ENCODE data around the gene HCN1. TPM values are rescaled to one million over a fixed set of nuclear protein-coding genes. Genes with fewer than 3 reads are reported as not detected.

HCN1 gene
- total and polyA plus RNA-seq, 7 donors = 0.20 to 0.36 (median 0.29) TPM; not detected in 3

- Histone ChIP-seq H3K27ac (no peak overlapping the region), H3K9me3 (no peaks in the 10 kb centered on the region), H3K4me3 (no peak overlapping the region), H3K27me3 (ENCODE audit: insufficient read depth in 3 of 3, low read length in 2 of 3) (no peaks in the 10 kb centered on the region), H3K36me3 (ENCODE audit: insufficient read depth in 1 of 2, low read depth in 1 of 2) (no peaks in the 10 kb centered on the region), H3K4me1 (no peaks in the 10 kb centered on the region)
- WGBS, 3 donors = 50 to 57% (median 56%) methylated on average over 2 of the region's 2 CpGs
- DNase-seq (no peak), ATAC-seq (no peak)
- TF ChIP-seq, protein P1, sequence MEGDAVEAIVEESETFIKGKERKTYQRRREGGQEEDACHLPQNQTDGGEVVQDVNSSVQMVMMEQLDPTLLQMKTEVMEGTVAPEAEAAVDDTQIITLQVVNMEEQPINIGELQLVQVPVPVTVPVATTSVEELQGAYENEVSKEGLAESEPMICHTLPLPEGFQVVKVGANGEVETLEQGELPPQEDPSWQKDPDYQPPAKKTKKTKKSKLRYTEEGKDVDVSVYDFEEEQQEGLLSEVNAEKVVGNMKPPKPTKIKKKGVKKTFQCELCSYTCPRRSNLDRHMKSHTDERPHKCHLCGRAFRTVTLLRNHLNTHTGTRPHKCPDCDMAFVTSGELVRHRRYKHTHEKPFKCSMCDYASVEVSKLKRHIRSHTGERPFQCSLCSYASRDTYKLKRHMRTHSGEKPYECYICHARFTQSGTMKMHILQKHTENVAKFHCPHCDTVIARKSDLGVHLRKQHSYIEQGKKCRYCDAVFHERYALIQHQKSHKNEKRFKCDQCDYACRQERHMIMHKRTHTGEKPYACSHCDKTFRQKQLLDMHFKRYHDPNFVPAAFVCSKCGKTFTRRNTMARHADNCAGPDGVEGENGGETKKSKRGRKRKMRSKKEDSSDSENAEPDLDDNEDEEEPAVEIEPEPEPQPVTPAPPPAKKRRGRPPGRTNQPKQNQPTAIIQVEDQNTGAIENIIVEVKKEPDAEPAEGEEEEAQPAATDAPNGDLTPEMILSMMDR (IDR thresholded peaks at IDR 0.05) = no peak
- intact Hi-C loops (cut with DNase I) = no loop called here
These were observed 415.1 kb downstream of the HCN1 start for GRCh38 chr5:45281081-45281480.

DNA sequence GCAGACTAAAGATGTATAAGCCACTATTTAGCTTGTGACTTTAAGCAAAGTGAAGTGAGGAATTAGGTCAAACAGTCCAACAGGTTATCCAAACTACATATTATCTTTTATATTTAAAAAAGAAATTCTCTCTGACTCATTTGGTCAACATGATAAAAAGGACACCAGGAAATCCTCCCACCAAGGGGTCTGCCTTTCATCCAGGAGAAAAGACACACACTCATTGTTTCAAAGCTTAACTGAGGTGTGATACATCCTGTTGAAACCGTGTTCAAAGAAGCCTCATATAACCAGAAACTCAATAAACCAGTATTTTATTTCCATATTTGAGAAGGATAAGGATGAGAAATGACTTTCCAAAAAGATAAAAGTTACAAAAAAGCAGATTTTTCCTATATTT, 417.1 kb downstream of the HCN1 start:
- no peaks in the 10 kb centered on the region for H3K36me3 ChIP-seq (ENCODE audit: insufficient read depth in 1 of 2, low read depth in 1 of 2)
- no peaks in the 10 kb centered on the region for H3K9me3 ChIP-seq
- 22 to 27% (median 25%) methylated on average over 1 of the region's 1 CpG for WGBS, 3 donors
- ATAC-seq = no peak
- intact Hi-C loops (cut with DNase I) = loop anchor here in 1 of 2 donors (10.0 kb wide), 1 partner anchor 56 kb away; no protein-coding TSS in a partner anchor
- DNase-seq = no peak
- TF ChIP-seq, protein P1 (IDR thresholded peaks at IDR 0.05) = no peak
- H3K27ac ChIP-seq = no peak overlapping the region
- H3K4me3 ChIP-seq = no peak overlapping the region
- no peaks in the 10 kb centered on the region for H3K27me3 ChIP-seq (ENCODE audit: insufficient read depth in 3 of 3, low read length in 2 of 3)
- no peaks in the 10 kb centered on the region for H3K4me1 ChIP-seq

DNA sequence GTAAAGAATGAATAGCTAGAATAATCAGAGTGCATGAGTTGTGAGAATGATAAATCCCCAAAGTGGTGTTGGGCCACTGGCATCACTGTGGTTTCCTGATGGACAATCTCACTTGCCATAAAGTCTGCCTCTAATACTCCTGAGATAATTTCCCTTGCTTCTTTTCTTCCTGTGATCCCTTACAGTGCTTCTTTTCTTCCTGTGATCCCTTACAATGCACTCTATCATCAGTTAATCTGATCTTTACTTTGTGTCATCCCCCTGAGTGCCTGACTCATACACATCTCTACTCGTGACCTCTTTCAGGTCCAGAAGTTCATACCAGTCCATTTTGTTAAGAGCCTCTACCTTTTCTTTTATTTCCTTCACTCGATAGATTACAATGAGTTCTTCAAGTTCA, 418.3 kb downstream of the HCN1 start:
- TF ChIP-seq, protein P1 (IDR thresholded peaks at IDR 0.05) = no peak
- WGBS, 3 donors = 59 to 72% (median 70%) methylated on average over 2 of the region's 2 CpGs
- H3K27ac ChIP-seq = no peak overlapping the region
- DNase-seq (no peak), ATAC-seq (no peak)
- H3K9me3 ChIP-seq = no peaks in the 10 kb centered on the region
- no peak overlapping the region for H3K4me3 ChIP-seq
- H3K36me3 ChIP-seq (ENCODE audit: insufficient read depth in 1 of 2, low read depth in 1 of 2) = no peaks in the 10 kb centered on the region
- no peaks in the 10 kb centered on the region for H3K27me3 ChIP-seq (ENCODE audit: insufficient read depth in 3 of 3, low read length in 2 of 3)
- intact Hi-C loops (cut with DNase I) = loop anchor here in 1 of 2 donors (10.0 kb wide), 1 partner anchor 57 kb away; no protein-coding TSS in a partner anchor
- no peaks in the 10 kb centered on the region for H3K4me1 ChIP-seq

DNA sequence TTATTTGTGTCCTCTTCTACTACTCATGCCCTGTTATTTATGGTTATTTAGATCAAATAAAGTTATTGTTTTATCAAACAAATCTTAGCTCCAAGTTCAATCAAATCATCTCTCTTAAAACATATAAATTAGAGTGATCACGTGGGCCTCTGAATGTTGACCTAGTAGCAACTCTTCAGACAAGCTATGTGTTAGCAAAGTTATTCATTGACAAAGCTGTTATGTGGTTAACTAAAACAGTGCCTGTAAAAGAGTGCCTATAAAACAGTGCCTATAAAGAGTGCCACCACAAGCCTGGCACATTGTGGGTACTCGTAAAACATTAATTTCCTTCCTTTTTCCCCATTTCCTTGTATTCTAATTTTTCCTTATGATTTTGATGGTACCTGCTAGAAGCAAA, 421.9 kb downstream of the HCN1 start:
- intact Hi-C loops (cut with DNase I) = loop anchor here in 1 of 2 donors (10.0 kb wide), 1 partner anchor 61 kb away; no protein-coding TSS in a partner anchor
- 60 to 70% (median 67%) methylated on average over 2 of the region's 2 CpGs for WGBS, 3 donors
- no peak for ATAC-seq
- TF ChIP-seq, protein P1 (IDR thresholded peaks at IDR 0.05) = no peak
- DNase-seq = no peak
- Histone ChIP-seq H3K27me3 (ENCODE audit: insufficient read depth in 3 of 3, low read length in 2 of 3) (no peaks in the 10 kb centered on the region), H3K27ac (no peak overlapping the region), H3K4me3 (no peak overlapping the region), H3K36me3 (ENCODE audit: insufficient read depth in 1 of 2, low read depth in 1 of 2) (no peaks in the 10 kb centered on the region), H3K4me1 (peaks cover 4% of the 10 kb centered on the region), H3K9me3 (no peaks in the 10 kb centered on the region)

DNA sequence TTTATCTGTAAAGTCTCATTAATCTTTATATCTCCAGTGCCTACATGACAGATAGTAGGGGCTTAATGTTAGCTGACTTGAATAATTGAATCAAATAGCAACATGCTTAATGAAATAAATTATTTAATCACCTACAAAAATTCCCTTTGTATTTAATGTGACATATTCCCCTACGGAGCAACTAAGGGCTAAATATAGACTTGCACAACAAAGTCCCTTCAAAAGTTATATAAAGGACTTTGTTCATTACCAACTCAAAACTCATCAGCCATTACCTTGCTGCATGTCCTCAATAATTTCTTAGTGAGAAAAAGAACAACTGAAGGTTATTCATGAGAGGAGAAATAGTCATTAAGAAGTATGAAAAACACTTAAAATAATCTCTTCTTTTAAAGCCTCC, 424.6 kb downstream of the HCN1 start:
- Histone ChIP-seq H3K27me3 (ENCODE audit: insufficient read depth in 3 of 3, low read length in 2 of 3) (no peaks in the 10 kb centered on the region), H3K36me3 (ENCODE audit: insufficient read depth in 1 of 2, low read depth in 1 of 2) (no peaks in the 10 kb centered on the region), H3K4me1 (peaks cover 4% of the 10 kb centered on the region), H3K9me3 (no peaks in the 10 kb centered on the region), H3K27ac (no peak overlapping the region), H3K4me3 (no peak overlapping the region)
- TF ChIP-seq, protein P1 (IDR thresholded peaks at IDR 0.05) = no peak
- DNase-seq (no peak), ATAC-seq (no peak)
- intact Hi-C loops (cut with DNase I) = loop anchor here in 1 of 2 donors (10.0 kb wide), 1 partner anchor 63 kb away; no protein-coding TSS in a partner anchor
- WGBS, 3 donors = 12 to 47% (median 21%) methylated on average over 1 of the region's 1 CpG

Data from psoas muscle (tissue), 8 donors.